Naive B cell (primary cell): ENCODE measurements around the gene DOK3. TPM values are rescaled to one million over a fixed set of nuclear protein-coding genes. Genes with fewer than 3 reads are reported as not detected.

ENCODE experiments used
- ATAC-seq, 2 donors: fragments of 150-1000 bp; cut with Tn5 transposase; 2 replicates each; pipeline ENCODE4 v1.10.0; 2021; ENCODE audit warnings: low read depth in 2 of 2, mild to moderate bottlenecking in 2 of 2, moderate library complexity in 2 of 2
- DNase-seq: peaks from one replicate; pipeline ENCODE4 v3.0.0; 2022
- H3K27ac Mint-ChIP-seq, 6 donors: one replicate each; pipeline ENCODE4 v1.8.0; 2020 to 2022; ENCODE audit warnings: mild to moderate bottlenecking in 6 of 6, mixed read lengths in 6 of 6, moderate library complexity in 5 of 6, inconsistent platforms in 2 of 6
- H3K27me3 Mint-ChIP-seq, 3 donors: one replicate each; pipeline ENCODE4 v1.8.0; 2021 to 2022; ENCODE audit warnings: mixed read lengths in 3 of 3, mild to moderate bottlenecking in 1 of 3
- H3K36me3 Mint-ChIP-seq, 2 donors: one replicate each; pipeline ENCODE4 v1.8.0; 2020 to 2022; ENCODE audit warnings: mixed read lengths in 2 of 2, inconsistent platforms in 1 of 2, mild to moderate bottlenecking in 1 of 2
- H3K4me1 Mint-ChIP-seq, 3 donors: one replicate each; pipeline ENCODE4 v1.8.0; 2020 to 2022; ENCODE audit warnings: mixed read lengths in 3 of 3, inconsistent platforms in 1 of 3, mild to moderate bottlenecking in 1 of 3, moderate library complexity in 1 of 3
- H3K4me3 Mint-ChIP-seq, 8 donors: one replicate each; pipeline ENCODE4 v1.8.0; 2020 to 2022; ENCODE audit warnings: mild to moderate bottlenecking in 8 of 8, mixed read lengths in 8 of 8, moderate library complexity in 8 of 8, inconsistent platforms in 2 of 8
- H3K9me3 Mint-ChIP-seq, 7 donors: one replicate each; pipeline ENCODE4 v1.8.0; 2020 to 2022; ENCODE audit warnings: mixed read lengths in 7 of 7, mild to moderate bottlenecking in 5 of 7, inconsistent platforms in 2 of 7, moderate library complexity in 1 of 7
- polyA plus RNA-seq, 6 donors: library from polyadenylated mRNA; unstranded; fragments of 300-500 nt; fragmentation: Illumina TruSeq; gene quantifications; one replicate each; pipeline ENCODE4 v1.2.3, GENCODE V29; 2021; ENCODE audit warnings: low read depth in 6 of 6

DOK3 gene
- polyA plus RNA-seq, 6 donors from 2014 or later, result 12.7 to 47.7 (median 38.1) TPM

DNA sequence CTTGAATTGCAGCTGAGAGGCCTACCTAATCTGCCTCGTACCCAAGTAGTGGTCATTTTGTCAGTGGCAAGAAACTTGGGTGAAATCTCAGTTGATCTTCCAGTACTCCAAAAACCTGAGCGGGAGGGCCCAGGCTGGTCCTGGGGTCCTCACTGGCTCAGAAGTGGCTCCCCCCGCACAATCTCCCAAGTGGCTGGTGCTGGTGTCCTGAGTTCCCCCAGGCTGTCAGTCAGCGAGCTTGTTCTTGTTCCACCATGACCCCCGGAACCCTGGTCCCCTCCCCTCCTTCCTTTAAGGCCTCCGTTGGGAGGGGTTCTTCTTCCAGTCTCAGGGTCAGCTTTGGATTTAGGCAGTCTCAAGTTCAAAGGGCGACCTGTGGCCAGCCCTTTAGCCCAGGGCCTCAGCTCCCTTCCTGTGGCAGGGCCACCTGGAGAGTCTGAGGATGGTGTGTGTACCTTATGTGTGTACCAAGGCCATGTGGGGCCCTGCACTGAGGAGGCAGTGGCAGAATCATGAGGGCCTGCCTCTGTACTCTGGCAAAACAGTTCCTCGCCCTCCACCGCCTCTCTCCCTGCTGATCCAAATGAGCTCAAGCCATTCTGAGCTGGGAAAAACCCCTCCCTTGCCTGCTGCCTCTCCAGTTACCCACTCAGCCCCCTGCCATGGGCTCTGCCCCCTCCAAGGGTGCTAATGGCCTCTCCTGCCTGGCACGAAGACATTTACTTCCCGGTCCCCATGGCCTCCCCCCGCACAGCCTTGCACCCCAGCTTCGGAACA lies 31.7 kb downstream of the DOK3 start:
- peaks cover 0 to 10% (median 10%) of the 10 kb centered on the region in 3 donors for H3K27me3 Mint-ChIP-seq

DNA sequence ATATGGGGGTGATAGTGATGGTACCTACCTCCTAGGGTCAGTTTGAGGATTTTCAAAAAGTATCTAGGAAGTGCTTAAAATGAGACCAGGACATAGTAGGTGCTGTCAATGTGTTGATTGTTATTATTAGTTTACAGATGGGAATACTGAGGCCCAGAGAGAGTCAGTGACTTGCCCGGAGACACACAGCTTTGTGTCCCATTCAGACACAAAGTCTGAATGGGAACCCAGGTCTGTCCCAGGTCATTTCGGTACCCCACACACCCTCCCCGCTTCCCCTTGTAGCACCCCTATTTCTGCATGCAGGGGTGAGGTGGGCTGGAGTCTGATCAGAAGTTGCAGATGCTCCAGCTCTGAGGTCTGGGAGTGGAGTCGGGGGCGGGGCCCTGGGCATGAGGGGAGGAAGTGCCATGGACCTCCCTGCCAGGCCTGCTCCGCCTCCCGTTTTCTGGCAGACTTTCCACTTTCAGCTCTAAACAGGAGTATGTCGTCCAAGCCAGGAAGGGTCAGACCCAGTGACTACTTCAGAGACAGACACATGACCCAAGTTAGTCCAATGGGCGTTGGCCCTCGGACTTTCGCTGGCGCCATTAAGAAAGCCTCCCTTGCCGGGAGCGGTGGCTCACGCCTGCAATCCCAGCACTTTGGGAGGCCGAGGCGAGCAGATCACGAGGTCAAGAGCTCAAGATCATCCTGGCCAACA lies 32.9 kb downstream of the DOK3 start:
- Mint-ChIP-seq H3K36me3 (no peaks in the 10 kb centered on the region), H3K27ac (peak overlapping the region in 2 of 6 donors; percentile 16 to 77), H3K9me3 (no peaks in the 10 kb centered on the region), H3K27me3 (peaks cover 0 to 10% (median 10%) of the 10 kb centered on the region in 3 donors), H3K4me3 (peak overlapping the region in 1 of 8 donors; percentile 43), H3K4me1 (peaks cover 42 to 50% (median 42%) of the 10 kb centered on the region in 3 donors)
- ATAC-seq (no peak), DNase-seq (no peak)

More for the DNA sequence above, 31.7 kb downstream of the DOK3 start:
- Mint-ChIP-seq H3K4me1 (peaks cover 42 to 43% (median 42%) of the 10 kb centered on the region in 3 donors), H3K4me3 (no peak overlapping the region), H3K27ac (peak overlapping the region in 3 of 6 donors; percentile 53 to 87 (median 82)), H3K9me3 (no peaks in the 10 kb centered on the region), H3K36me3 (no peaks in the 10 kb centered on the region)
- no peak for DNase-seq
- ATAC-seq, result no peak

DNA sequence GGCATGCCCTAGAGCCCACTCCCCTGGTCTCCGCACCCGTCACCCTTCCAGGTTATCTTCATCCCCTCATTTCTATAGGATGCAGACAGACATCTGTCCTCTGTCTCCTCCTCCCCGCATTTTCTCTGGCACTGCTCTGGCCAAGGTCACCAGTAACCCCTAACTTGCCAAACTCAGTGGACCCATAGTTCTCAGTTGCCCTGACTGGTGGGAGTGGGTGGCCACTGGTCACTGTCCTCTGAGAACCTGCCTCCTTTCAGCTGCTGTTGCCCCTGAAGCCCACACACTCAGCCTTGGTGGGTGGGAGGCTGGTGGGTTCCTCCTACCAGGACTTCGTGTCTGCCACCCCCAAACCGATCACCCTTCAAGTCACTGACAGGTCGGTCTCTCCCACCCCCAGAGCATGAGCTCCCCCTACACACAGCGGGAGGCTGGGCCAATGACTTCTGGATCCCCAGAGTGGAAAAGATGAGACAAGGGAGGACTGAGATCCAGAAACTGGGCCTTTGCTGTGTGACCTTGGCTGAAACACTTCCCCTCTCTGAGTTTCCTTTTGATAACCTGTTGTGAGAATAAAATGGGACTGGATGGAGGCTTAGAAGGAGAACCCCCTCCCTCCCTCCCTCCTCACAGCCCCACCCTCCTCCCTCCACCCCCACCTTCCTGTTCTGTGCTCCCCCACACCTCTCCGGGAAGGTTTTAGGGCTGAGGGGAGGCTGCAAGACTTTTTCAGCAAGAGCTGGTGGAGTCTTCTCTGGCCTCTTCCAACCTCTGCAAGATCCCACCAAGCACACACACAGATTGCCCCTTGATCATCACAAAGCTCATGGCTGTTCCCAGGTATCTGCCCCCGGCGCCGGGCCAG lies 33.8 kb downstream of the DOK3 start:
- DNase-seq, result no peak
- Mint-ChIP-seq H3K36me3 (no peaks in the 10 kb centered on the region), H3K27ac (peak overlapping the region in 2 of 6 donors; percentile 57 to 77), H3K27me3 (peaks cover 0 to 10% (median 10%) of the 10 kb centered on the region in 3 donors), H3K4me1 (peaks cover 42 to 50% (median 42%) of the 10 kb centered on the region in 3 donors), H3K4me3 (peak overlapping the region in 5 of 8 donors; percentile 6 to 83 (median 55)), H3K9me3 (no peaks in the 10 kb centered on the region)
- ATAC-seq, result no peak

DNA sequence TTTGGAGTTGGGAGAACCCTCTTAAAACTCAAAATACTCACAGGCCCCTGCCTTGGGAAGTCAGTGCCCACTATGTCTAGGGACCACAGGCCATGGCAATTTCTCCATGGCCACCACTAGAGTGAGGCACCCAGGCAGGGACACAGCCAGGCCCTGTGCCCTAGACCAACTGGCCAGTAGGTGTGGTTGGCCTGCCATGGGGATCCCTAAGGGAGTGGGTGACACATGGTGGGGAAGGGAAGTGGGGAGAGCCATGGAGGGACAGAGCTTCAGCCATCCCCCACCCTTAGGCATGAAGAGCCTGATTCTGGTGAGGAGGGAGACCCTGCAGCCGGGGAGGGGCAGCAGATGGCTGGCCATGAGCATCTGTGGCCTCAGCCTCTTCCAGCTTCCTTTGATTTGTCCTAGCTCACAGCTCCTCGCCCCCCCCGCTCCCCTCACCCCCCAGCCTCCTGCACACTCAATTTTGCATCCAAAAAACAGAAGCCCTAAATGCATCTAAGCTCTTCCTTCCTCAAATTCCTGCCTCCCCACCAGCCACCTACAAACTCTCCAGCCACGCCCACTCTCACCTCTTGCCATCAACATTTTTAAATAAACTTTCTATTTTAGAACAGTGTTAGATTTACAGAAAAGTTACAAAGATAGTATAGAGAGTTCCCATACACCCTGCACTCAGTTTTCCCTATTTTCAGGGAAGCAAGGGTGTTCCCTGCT lies 34.6 kb downstream of the DOK3 start:
- no peak for ATAC-seq
- no peak for DNase-seq
- Mint-ChIP-seq H3K4me1 (peaks cover 36 to 49% (median 41%) of the 10 kb centered on the region in 3 donors), H3K9me3 (no peaks in the 10 kb centered on the region), H3K27ac (peak overlapping the region in 3 of 6 donors; percentile 23 to 53 (median 47)), H3K27me3 (peaks cover 0 to 17% (median 16%) of the 10 kb centered on the region in 3 donors), H3K4me3 (peak overlapping the region in 7 of 8 donors; percentile 55 to 92 (median 83)), H3K36me3 (no peaks in the 10 kb centered on the region)

DNA sequence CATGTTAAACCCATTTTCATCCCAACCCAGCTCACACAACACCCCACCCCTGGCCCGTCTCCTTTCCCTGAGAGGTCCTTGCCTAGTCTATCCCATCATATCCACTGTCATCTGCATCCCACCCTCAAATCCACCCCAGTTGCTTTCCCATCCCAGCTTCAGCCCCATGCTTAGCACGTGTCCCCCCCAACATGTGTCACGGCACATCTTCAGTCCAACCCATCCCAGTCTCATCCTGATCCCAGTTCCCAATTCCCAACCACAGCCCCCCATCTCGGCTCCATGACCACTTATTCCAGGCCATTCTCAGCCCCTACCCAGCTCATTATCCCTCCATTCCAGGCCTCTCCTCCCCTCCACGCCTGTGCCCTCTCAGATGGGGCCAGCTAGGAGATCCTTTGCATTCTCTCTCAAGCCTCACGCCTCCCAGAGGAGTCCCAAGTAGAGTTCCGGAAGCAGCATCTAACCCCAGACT lies 35.6 kb downstream of the DOK3 start:
- H3K4me1 Mint-ChIP-seq, result peaks cover 26 to 40% (median 31%) of the 10 kb centered on the region in 3 donors
- no peaks in the 10 kb centered on the region for H3K36me3 Mint-ChIP-seq
- no peak for DNase-seq
- H3K9me3 Mint-ChIP-seq, result no peaks in the 10 kb centered on the region
- peak overlapping the region; percentile 80 to 93 (median 84) for H3K4me3 Mint-ChIP-seq
- ATAC-seq, result no peak
- peak overlapping the region in 3 of 6 donors; percentile 65 to 90 (median 81) for H3K27ac Mint-ChIP-seq
- H3K27me3 Mint-ChIP-seq, result peaks cover 0 to 24% (median 16%) of the 10 kb centered on the region in 3 donors

DNA sequence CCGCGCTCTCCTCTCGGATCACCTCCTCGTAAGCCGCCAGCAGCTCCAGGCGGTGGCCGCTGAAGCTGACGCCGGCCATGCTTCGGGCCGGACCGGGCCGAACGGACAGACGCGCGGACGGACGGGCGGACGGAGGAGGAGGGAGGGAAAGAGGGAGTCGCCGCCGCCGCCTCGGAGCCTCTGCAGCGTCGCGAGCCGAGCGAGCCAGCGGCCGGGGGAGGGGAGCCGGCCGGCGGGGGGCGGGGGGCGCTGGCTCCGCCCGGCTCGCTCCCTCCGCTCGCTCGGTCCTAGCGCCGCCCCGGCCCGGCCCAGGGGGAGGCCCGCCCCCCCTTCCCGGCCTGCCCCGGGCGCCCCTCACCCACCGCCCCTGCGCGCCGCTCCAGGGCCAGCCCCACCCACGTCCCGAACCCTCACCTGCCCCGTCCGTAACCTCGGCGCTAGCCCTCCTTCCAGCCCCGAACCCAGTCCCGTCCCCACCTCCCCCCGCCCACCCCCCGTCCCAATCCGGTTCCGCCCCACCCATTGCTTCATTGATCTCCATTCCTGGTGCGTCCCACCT lies 36.1 kb downstream of the DOK3 start, which contains the start of gene DBN1:
TSS of gene DBN1 (minus strand) at position 192 of the 559 bp plus-strand sequence. CDS start at position 79, 113 bp downstream.
- no peaks in the 10 kb centered on the region for H3K36me3 Mint-ChIP-seq
- no peaks in the 10 kb centered on the region for H3K9me3 Mint-ChIP-seq
- peaks cover 0 to 24% (median 16%) of the 10 kb centered on the region in 3 donors for H3K27me3 Mint-ChIP-seq
- peak within 1 kb of the TSS; percentile 80 to 93 (median 86) for H3K4me3 Mint-ChIP-seq
- H3K27ac Mint-ChIP-seq, result peak within 1 kb of the TSS in 3 of 6 donors; percentile 65 to 90 (median 81)
- ATAC-seq (peak; percentile 43), DNase-seq (no peak)
- H3K4me1 Mint-ChIP-seq, result peaks cover 21 to 35% (median 29%) of the 10 kb centered on the region in 3 donors

DNA sequence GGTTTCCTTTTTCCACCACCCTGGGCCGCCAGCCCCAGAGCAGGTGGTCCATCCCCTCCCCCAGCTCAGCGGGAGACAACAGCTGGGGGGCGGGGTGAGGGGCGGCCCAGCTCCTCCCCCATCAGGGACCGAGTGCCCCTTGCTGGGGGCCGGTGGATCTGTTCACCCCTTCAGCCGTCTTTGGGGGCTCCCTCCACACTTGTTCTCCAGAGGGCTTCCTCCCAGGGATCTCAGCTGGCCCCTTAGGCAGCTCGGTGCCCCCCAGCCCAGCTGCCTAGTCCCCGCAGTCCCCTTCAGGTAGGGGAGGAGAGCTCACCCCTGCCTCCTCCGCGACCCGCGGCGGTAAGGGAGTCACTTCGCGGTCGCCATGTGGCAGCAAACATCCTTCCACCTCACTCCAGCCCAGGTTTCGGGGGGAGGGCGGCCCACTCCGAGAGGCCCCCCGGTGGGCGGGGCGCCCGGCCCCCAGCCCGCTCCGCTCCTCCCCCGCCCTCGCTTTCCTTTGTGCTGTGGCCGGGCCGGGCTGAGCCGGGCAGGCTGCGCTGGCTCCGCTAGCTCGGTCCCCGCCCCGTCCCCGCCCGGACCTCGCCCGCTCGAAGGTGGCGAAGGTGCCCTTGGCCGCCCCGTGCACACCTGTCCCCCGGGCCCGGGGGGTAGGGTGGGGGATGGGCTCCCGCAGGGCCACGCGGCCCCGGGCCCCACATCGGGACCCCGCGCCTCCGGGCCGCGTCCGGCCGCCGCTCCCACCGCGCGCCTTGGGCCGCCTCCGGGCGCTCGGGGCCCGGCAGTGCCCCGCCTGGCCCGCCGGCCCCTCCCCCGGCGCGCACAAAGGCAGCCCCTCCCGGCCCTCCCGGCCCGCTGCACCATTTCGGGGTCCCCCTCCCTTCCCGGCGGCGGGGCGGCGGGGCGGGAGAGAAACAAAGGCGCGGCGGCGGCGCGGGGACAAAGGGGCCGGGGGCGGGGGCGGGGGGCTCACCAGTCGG lies 36.9 kb downstream of the DOK3 start:
- no peaks in the 10 kb centered on the region for H3K36me3 Mint-ChIP-seq

DNA sequence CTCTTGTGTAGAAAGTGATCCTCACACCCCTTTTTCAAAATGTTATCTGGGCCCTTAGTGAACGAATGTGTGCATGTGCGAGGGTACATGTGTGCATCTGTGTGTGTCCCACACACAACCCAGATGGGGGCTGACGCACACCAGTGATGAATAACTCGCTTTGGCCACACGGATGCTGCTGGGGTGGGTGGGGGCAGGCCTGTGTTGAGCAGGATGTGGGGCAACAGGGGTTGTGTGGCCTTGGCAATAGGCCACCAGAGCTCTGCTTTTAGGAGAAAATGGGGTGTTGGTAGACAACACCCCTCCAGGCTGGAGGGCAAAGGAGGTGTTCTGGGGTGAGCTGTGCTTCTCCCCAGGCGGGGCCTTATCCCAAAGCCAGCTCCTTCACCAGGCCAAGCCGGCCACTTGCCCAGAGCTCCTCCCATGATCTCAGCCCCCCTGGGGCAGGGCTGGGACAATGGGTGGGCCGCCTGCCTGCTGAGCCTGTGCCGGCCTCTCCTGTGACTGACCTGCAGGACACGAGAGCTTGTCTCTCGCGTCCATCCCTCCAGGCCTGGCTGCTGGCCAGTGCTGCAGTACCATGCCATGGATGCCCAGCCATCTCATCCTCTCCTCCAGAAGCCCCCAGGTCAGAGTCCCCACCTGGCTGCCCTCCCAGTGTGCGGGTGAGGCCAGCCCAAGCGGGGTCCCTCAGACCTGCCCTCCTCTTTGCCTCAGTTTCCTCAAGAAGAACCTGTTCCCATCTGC lies 37.8 kb downstream of the DOK3 start:
- Mint-ChIP-seq H3K36me3 (no peaks in the 10 kb centered on the region), H3K4me1 (peaks cover 16 to 28% (median 23%) of the 10 kb centered on the region in 3 donors), H3K27ac (no peak overlapping the region), H3K9me3 (no peaks in the 10 kb centered on the region), H3K4me3 (peak overlapping the region; percentile 12 to 88 (median 68)), H3K27me3 (peaks cover 0 to 24% (median 16%) of the 10 kb centered on the region in 3 donors)
- DNase-seq (no peak), ATAC-seq (no peak)

More for the DNA sequence above, 36.9 kb downstream of the DOK3 start:
- H3K9me3 Mint-ChIP-seq, result no peaks in the 10 kb centered on the region
- ATAC-seq, result peak; percentile 60 to 70
- peak; percentile 45 for DNase-seq
- no peak overlapping the region for H3K27ac Mint-ChIP-seq
- H3K27me3 Mint-ChIP-seq, result peaks cover 0 to 24% (median 16%) of the 10 kb centered on the region in 3 donors
- peaks cover 16 to 28% (median 23%) of the 10 kb centered on the region in 3 donors for H3K4me1 Mint-ChIP-seq
- peak overlapping the region; percentile 18 to 90 (median 82) for H3K4me3 Mint-ChIP-seq

DNA sequence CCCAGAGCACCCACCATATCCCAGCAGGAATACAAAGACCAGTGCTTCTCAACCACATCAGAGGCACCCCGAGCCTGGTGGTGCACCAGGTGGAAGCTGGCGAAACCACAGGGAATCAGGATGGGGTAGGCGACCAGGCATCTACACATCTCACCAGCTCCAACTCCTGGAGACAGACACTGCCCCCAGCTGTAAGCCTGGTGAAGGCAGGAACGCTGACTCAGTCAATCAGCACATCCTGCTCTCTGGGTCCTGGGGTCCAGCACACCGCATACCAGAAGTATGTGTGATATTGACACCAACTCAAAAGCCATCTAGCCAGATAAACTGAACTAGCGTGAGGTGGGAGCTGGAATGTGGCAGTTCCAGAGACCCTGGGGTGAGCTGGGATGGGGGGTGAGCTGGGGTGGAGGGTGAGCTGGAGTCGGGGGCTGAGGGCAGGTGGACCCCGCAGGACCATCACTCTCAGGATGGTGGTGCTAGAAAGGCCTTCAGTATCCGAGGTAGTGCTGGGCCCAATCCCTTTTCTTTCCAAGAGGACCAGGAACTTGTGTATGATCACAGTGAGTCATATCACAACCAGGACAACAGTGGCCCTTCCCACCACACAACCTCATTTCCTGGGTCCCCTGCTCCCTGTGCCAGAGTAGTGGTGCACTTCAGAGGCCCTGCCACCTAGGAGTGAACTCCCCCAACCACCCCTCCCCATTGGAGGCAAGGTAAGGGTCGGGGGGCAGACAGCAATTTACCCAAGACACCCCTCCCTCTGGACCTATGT lies 38.7 kb downstream of the DOK3 start:
- Mint-ChIP-seq H3K36me3 (no peaks in the 10 kb centered on the region), H3K9me3 (no peaks in the 10 kb centered on the region), H3K27me3 (peaks cover 0 to 24% (median 16%) of the 10 kb centered on the region in 3 donors), H3K4me1 (peaks cover 12 to 28% (median 19%) of the 10 kb centered on the region in 3 donors), H3K4me3 (peak overlapping the region in 5 of 8 donors; percentile 25 to 67 (median 53)), H3K27ac (peak overlapping the region in 1 of 6 donors; percentile 27)
- no peak for DNase-seq
- ATAC-seq, result no peak
